GM21423 (cell line): Measurements from ENCODE around the gene ACAN.

ENCODE experiments used
- ATAC-seq: cut with Tn5 transposase; IDR thresholded peaks from one replicate; pipeline ENCODE4 v1.9.1; 2021; ENCODE audit warnings: mild to moderate bottlenecking, moderate library complexity; ENCODE audit not compliant: unreplicated experiment

Gene ACAN

GRCh38 chr15:88874684-88875083 lies 71.4 kb downstream of the ACAN start:
- ATAC-seq, result no peak

- no peak for ATAC-seq
These were observed 73.3 kb downstream of the ACAN start for GRCh38 chr15:88876573-88876972.

GRCh38 chr15:88877415-88877814 lies 74.2 kb downstream of the ACAN start:
- ATAC-seq, result no peak

- no peak for ATAC-seq
These were observed 74.7 kb downstream of the ACAN start for GRCh38 chr15:88877906-88878305.

- no peak for ATAC-seq
These were observed 75.5 kb downstream of the ACAN start for GRCh38 chr15:88878720-88879184.

GRCh38 chr15:88880944-88881740 lies 77.9 kb downstream of the ACAN start:
- ATAC-seq, result no peak

GRCh38 chr15:88881775-88882174 lies 78.5 kb downstream of the ACAN start:
- ATAC-seq, result no peak

- no peak for ATAC-seq
These were observed 79.5 kb downstream of the ACAN start for GRCh38 chr15:88882785-88883184.

GRCh38 chr15:88887068-88887580 lies 83.9 kb downstream of the ACAN start:
- ATAC-seq, result no peak

- no peak for ATAC-seq
These were observed 85.5 kb downstream of the ACAN start for GRCh38 chr15:88888719-88889118.

- no peak for ATAC-seq
These were observed 87.3 kb downstream of the ACAN start for GRCh38 chr15:88890495-88890894.

- no peak for ATAC-seq
These were observed 88.5 kb downstream of the ACAN start for GRCh38 chr15:88891540-88892254.

GRCh38 chr15:88894348-88894818 lies 91.1 kb downstream of the ACAN start:
- no peak for ATAC-seq

GRCh38 chr15:88894819-88895767 lies 91.9 kb downstream of the ACAN start, which contains the start of gene HAPLN3:
HAPLN3 (minus strand) TSS chr15:88895544; CDS start chr15:88887298, 8,246 bp downstream.
- peak; percentile 45 for ATAC-seq

- ATAC-seq, result no peak
These were observed 93.2 kb downstream of the ACAN start for GRCh38 chr15:88896333-88897033.

- ATAC-seq, result no peak
These were observed 93.9 kb downstream of the ACAN start for GRCh38 chr15:88897142-88897455.

GRCh38 chr15:88897456-88898194 lies 94.4 kb downstream of the ACAN start:
- ATAC-seq, result peak; percentile 99

GRCh38 chr15:88898736-88899135 lies 95.5 kb downstream of the ACAN start:
- ATAC-seq, result no peak

- ATAC-seq, result no peak
These were observed 96.0 kb downstream of the ACAN start for GRCh38 chr15:88899251-88899650.
